HepG2 (cell line): ENCODE results near the gene ADSS1. TPM values are rescaled to one million over a fixed set of nuclear protein-coding genes. Genes with fewer than 3 reads are reported as not detected.

Source experiments
- FOXO1 ChIP-seq: sonication (generic); formaldehyde crosslinking; IDR thresholded peaks from 2 replicates; pipeline ENCODE4 v1.4.0; 2020; ENCODE audit warnings: missing genetic modification reagents
- HDAC1 ChIP-seq: sonication (generic); formaldehyde crosslinking; IDR thresholded peaks from 2 replicates; pipeline ENCODE4 v1.5.1; 2020; ENCODE audit warnings: mild to moderate bottlenecking, missing genetic modification reagents
- KAT7 ChIP-seq: IDR thresholded peaks from 2 replicates; pipeline ENCODE4 v1.6.1; 2018; ENCODE audit warnings: borderline replicate concordance, missing compliant biosample characterization
- KAT8 ChIP-seq: IDR thresholded peaks from 2 replicates; pipeline ENCODE4 v1.6.1; 2016; ENCODE audit warnings: missing genetic modification reagents, missing compliant biosample characterization
- MAZ ChIP-seq, 2 experiments: sonication (generic) in 1 of 2; formaldehyde crosslinking in 1 of 2; IDR thresholded peaks; 2 replicates each; pipeline versions ENCODE4 v1.5.0 to v1.6.1; 2012 to 2020; ENCODE audit warnings: low read depth in 2 of 2, mild to moderate bottlenecking in 2 of 2, borderline replicate concordance in 1 of 2, improper control_type of control experiment in 1 of 2, low read length in 1 of 2, missing genetic modification reagents in 1 of 2, moderate library complexity in 1 of 2
- NR2F2 ChIP-seq: IDR thresholded peaks from 2 replicates; pipeline ENCODE4 v1.6.1; 2012; ENCODE audit warnings: low read depth, inconsistent platforms, borderline replicate concordance
- SP1 ChIP-seq, 2 experiments: fragments of 450-650 bp in 1 of 2; sonication (generic) in 1 of 2; formaldehyde crosslinking in 1 of 2; IDR thresholded peaks; 2 replicates each; pipeline versions ENCODE4 v1.4.0 to v1.6.1; 2016 to 2020; ENCODE audit warnings: missing genetic modification reagents in 1 of 2
- ZFX ChIP-seq: sonication (generic); formaldehyde crosslinking; IDR thresholded peaks from 2 replicates; pipeline ENCODE4 v1.4.0; 2020; ENCODE audit warnings: mild to moderate bottlenecking, low read depth, missing genetic modification reagents, moderate library complexity
- ZFY ChIP-seq: sonication (generic); formaldehyde crosslinking; IDR thresholded peaks from 2 replicates; pipeline ENCODE4 v1.4.0; 2020; ENCODE audit warnings: missing genetic modification reagents
- ZNF546 ChIP-seq: sonication (generic); formaldehyde crosslinking; conservative IDR thresholded peaks from 2 replicates; pipeline ENCODE4 v1.8.1; 2023; ENCODE audit warnings: mild to moderate bottlenecking, missing genetic modification reagents
- ZNF547 ChIP-seq: sonication (generic); formaldehyde crosslinking; IDR thresholded peaks from 2 replicates; pipeline ENCODE4 v1.5.1; 2020; ENCODE audit warnings: mild to moderate bottlenecking, missing genetic modification reagents
- polyA plus RNA-seq, 8 experiments: library from polyadenylated mRNA; depleted of rRNA in 3 of 8; stranded (reverse) in 7 of 8; unstranded in 1 of 8; fragments of >200 nt; fragmentation: Illumina TruSeq in 4 of 8; extraction: Trizol in 4 of 8; gene quantifications; 2 replicates each; pipeline versions ENCODE4 v1.2.1 to v1.2.3, GENCODE V29; 2011 to 2016; ENCODE audit warnings: low read depth in 4 of 8, missing spikeins in 1 of 8, mixed read lengths in 1 of 8; ENCODE audit not compliant: insufficient read depth in 1 of 8
- total RNA-seq, 5 experiments: library from RNA; depleted of rRNA; stranded (reverse); fragments of >200 nt; fragmentation: Illumina TruSeq; extraction: Trizol; gene quantifications; 2 replicates each; pipeline ENCODE4 v1.2.3, GENCODE V29; 2016; ENCODE audit warnings: low read depth in 1 of 5
- TF ChIP-seq, protein P1 (sequence below): sonication (generic); formaldehyde crosslinking; IDR thresholded peaks from 2 replicates; pipeline ENCODE4 v1.5.0; 2020; ENCODE audit warnings: mild to moderate bottlenecking, missing genetic modification reagents
- TF ChIP-seq, protein P2 (sequence below): sonication (generic); formaldehyde crosslinking; IDR thresholded peaks from 2 replicates; pipeline ENCODE4 v1.4.0; 2020; ENCODE audit warnings: missing genetic modification reagents, borderline replicate concordance
- TF ChIP-seq, protein P3 (sequence below): IDR thresholded peaks from 2 replicates; pipeline ENCODE4 v1.6.1; 2016; ENCODE audit warnings: missing genetic modification reagents, missing compliant biosample characterization
- TF ChIP-seq, protein P4 (sequence below): sonication (generic); formaldehyde crosslinking; IDR thresholded peaks from 2 replicates; pipeline ENCODE4 v1.5.0; 2020; ENCODE audit warnings: mild to moderate bottlenecking, missing genetic modification reagents

The ADSS1 gene
- total and polyA plus RNA-seq, 2 of the 13 experiments (the other 11 are each of a cell fraction or from before 2014, with no cell fraction given), result 1.0 to 36.7 TPM

DNA sequence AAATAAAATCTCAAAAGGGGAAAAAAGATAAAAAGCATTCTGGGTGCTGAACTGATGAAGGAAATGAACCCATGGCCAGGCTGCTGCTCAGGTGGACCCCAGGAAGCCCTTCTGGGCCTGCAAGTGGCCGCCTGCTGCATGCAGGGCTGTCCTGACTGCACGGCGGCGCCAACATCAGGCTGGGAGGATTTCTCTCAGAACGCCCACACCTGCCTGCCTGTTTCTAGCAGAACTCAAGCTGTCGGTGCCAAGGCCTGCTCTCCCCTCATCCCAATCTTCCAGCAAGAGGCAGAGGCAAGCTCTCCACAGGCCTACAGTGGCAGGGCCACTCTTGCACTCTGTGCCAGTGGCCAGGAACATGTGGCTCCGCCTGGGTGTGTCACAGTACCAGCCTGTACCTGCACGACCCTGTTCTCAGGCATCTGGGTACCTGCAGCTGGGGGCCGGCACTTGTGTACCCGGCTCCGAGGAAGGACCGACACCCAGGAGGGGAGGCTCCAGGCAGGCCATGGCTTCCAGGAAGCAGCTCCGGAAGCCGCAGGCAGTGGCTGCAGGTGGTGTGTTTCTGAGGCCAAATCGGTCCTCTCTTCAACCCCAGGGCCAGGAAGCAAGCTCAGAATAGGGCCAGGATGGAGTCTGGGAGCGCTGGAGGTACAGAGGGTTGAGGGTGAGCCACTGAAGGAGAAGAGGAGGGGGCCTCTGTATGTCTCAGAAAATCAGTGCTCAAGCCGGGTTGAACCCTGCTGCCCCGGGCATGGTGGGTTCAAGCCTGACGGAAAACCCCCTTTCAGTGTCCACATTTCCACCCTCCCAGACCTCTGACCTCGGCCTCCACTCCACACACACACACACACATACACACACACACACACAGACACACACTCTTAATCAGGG, 37.2 kb upstream of the ADSS1 start (continued):
- TF ChIP-seq, protein P1, sequence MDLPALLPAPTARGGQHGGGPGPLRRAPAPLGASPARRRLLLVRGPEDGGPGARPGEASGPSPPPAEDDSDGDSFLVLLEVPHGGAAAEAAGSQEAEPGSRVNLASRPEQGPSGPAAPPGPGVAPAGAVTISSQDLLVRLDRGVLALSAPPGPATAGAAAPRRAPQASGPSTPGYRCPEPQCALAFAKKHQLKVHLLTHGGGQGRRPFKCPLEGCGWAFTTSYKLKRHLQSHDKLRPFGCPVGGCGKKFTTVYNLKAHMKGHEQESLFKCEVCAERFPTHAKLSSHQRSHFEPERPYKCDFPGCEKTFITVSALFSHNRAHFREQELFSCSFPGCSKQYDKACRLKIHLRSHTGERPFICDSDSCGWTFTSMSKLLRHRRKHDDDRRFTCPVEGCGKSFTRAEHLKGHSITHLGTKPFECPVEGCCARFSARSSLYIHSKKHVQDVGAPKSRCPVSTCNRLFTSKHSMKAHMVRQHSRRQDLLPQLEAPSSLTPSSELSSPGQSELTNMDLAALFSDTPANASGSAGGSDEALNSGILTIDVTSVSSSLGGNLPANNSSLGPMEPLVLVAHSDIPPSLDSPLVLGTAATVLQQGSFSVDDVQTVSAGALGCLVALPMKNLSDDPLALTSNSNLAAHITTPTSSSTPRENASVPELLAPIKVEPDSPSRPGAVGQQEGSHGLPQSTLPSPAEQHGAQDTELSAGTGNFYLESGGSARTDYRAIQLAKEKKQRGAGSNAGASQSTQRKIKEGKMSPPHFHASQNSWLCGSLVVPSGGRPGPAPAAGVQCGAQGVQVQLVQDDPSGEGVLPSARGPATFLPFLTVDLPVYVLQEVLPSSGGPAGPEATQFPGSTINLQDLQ (CRISPR knock-in tag), result no peak
- TF ChIP-seq HDAC1 (CRISPR knock-in tag) (peak; percentile 8; the same call in 1 of the 2 replicates), ZFY (0 out of 2 replicates have a peak, but pooled peaks have one; percentile 22), SP1 (IDR thresholded peaks at IDR 0.05) (no peak), SP1 (CRISPR knock-in tag; IDR thresholded peaks at IDR 0.05) (no peak), ZFX (CRISPR knock-in tag) (peak; percentile 38; the same call in 1 of the 2 replicates), NR2F2 (no peak), FOXO1 (CRISPR knock-in tag) (no peak), ZNF546 (0 out of 2 replicates have a peak, but pooled peaks have one; percentile 11), ZNF547 (CRISPR knock-in tag) (no peak), KAT7 (CRISPR knock-in tag) (no peak), MAZ (IDR thresholded peaks at IDR 0.05; ENCODE audit: borderline replicate concordance, low read depth, low read length) (no peak), MAZ (CRISPR knock-in tag; IDR thresholded peaks at IDR 0.05; ENCODE audit: low read depth) (no peak), KAT8 (CRISPR knock-in tag) (no peak)
- TF ChIP-seq, protein P2, sequence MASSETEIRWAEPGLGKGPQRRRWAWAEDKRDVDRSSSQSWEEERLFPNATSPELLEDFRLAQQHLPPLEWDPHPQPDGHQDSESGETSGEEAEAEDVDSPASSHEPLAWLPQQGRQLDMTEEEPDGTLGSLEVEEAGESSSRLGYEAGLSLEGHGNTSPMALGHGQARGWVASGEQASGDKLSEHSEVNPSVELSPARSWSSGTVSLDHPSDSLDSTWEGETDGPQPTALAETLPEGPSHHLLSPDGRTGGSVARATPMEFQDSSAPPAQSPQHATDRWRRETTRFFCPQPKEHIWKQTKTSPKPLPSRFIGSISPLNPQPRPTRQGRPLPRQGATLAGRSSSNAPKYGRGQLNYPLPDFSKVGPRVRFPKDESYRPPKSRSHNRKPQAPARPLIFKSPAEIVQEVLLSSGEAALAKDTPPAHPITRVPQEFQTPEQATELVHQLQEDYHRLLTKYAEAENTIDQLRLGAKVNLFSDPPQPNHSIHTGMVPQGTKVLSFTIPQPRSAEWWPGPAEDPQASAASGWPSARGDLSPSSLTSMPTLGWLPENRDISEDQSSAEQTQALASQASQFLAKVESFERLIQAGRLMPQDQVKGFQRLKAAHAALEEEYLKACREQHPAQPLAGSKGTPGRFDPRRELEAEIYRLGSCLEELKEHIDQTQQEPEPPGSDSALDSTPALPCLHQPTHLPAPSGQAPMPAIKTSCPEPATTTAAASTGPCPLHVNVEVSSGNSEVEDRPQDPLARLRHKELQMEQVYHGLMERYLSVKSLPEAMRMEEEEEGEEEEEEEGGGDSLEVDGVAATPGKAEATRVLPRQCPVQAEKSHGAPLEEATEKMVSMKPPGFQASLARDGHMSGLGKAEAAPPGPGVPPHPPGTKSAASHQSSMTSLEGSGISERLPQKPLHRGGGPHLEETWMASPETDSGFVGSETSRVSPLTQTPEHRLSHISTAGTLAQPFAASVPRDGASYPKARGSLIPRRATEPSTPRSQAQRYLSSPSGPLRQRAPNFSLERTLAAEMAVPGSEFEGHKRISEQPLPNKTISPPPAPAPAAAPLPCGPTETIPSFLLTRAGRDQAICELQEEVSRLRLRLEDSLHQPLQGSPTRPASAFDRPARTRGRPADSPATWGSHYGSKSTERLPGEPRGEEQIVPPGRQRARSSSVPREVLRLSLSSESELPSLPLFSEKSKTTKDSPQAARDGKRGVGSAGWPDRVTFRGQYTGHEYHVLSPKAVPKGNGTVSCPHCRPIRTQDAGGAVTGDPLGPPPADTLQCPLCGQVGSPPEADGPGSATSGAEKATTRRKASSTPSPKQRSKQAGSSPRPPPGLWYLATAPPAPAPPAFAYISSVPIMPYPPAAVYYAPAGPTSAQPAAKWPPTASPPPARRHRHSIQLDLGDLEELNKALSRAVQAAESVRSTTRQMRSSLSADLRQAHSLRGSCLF (CRISPR knock-in tag), result no peak
- TF ChIP-seq, protein P3, sequence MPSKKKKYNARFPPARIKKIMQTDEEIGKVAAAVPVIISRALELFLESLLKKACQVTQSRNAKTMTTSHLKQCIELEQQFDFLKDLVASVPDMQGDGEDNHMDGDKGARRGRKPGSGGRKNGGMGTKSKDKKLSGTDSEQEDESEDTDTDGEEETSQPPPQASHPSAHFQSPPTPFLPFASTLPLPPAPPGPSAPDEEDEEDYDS (CRISPR knock-in tag), result 0 out of 2 replicates have a peak, but pooled peaks have one; percentile 25
- TF ChIP-seq, protein P4, sequence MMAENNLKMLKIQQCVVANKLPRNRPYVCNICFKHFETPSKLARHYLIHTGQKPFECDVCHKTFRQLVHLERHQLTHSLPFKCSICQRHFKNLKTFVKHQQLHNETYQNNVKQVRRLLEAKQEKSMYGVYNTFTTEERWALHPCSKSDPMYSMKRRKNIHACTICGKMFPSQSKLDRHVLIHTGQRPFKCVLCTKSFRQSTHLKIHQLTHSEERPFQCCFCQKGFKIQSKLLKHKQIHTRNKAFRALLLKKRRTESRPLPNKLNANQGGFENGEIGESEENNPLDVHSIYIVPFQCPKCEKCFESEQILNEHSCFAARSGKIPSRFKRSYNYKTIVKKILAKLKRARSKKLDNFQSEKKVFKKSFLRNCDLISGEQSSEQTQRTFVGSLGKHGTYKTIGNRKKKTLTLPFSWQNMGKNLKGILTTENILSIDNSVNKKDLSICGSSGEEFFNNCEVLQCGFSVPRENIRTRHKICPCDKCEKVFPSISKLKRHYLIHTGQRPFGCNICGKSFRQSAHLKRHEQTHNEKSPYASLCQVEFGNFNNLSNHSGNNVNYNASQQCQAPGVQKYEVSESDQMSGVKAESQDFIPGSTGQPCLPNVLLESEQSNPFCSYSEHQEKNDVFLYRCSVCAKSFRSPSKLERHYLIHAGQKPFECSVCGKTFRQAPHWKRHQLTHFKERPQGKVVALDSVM (CRISPR knock-in tag), result no peak; the same call in 1 of the 2 replicates
